GM18870 (cell line): ENCODE results near the gene PYY.
"Not testable (repeated sequence)": the region's sequence is repeated elsewhere in the genome, so short reads cannot be mapped to it uniquely, and the experiment has no call there.

Experiments
- ATAC-seq: cut with Tn5 transposase; IDR thresholded peaks from one replicate; pipeline ENCODE4 v1.9.1; 2021; ENCODE audit warnings: moderate library complexity; ENCODE audit not compliant: unreplicated experiment

The PYY gene

DNA sequence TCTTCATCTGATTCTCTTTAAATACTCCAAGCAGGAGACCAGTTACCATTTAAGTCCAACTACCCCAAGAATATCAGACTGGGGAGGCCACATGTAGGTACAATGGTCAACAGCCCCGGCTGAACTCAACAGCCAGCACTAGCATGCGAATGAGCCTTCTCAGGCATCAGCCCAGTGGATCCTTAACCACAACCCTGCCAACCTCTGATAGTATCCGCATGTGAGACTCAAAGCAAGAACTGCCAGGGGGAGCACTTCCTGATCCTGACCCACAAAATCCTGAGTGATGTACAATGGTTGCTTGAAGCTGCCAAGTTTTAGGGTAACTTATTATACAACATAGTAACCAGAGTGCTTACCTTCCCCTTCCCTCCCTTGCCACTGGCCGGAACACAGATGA lies 4.0 kb downstream of the PYY start:
- no peak for ATAC-seq

DNA sequence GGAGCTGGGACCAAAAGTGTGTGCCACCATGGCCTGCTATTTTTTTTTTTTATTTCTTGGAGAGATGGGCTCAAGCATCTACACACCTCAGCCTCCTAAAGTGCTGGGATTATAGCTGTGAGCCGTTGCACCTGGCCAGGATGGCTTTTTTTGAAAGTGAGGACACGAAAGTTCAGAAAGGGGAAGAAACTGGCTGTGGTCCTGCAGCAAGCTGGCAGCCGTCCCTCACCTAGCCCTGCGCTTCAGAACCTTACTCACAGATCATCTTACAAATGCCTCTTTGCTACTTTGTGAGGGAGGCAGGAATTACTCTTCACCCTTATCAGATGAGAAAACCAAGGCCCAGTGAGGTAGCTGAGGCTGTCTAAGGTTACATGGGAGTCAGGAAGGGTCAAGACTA lies 7.0 kb downstream of the PYY start:
- ATAC-seq, result no peak

DNA sequence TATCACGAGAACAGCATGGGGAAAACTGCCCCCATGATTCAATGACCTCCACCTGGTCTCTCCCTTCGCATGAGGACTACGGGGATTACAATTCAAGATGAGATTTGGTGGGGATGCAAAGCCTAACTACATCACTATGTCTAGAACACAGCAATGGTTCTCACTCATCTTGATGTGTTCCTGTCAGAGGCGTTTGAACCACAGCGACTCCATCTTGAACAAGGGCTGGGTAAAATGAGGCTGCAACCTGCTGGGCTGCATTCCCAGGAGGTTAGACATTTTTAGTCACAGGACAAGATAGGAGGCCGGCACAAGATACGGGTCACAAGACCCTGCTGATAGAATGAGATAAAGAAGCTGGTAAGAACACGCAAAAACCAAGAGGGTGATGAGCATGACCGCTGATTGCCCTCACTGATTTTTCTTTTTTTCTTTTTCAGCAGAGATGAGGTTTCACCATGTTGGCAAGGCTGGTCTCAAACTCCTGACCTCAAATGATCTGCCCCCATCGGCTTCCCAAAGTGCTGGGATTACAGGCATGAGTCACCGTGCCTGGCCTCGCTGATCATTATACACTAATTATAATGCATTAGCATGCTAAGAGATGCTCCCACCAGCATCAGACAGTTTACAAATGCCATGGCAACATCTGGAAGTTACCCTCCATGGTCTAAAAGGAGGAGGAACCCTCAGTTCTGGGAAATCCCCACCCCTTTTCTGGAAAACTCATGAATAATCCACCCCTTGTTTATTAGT lies 8.5 kb downstream of the PYY start:
- ATAC-seq, result no peak

DNA sequence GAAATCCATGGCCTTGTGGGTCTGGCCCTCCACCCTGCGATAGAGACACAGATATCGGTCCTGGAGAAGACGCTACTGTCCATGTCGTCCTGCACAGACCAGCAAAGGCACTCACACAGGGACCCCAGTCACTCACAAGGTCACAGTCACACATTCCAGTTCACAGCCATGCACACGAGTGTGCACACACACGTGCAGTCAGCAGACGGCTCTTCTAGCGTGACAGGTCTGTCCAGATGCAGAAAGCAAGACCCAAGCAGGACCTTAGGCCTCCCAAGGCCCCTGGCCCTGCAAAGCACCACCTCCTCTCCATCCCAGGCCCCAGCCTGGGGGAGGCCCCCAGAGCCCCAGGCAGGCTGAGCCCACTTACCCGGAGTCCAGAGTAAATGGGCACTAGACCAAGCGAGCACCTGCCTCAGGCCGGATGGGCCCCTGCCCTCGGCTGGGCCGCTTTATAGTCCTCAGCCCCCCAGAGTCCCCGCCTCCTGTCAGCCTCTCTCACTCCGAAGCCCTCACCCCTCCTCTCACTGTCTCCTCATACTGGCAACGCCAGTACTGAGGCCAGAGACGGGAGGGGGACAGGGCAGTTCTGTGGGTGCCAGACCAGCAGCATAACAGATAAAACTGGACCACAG lies 11.6 kb downstream of the PYY start, which contains the start of gene PPY:
TSS of gene PPY (minus strand) at position 426 of the 635 bp plus-strand sequence. CDS start 822 bp downstream, outside the sequence.
- ATAC-seq, result no peak

- no peak for ATAC-seq
Observed at GRCh38 chr17:43940630-43941029, 13.1 kb downstream of the PYY start.

DNA sequence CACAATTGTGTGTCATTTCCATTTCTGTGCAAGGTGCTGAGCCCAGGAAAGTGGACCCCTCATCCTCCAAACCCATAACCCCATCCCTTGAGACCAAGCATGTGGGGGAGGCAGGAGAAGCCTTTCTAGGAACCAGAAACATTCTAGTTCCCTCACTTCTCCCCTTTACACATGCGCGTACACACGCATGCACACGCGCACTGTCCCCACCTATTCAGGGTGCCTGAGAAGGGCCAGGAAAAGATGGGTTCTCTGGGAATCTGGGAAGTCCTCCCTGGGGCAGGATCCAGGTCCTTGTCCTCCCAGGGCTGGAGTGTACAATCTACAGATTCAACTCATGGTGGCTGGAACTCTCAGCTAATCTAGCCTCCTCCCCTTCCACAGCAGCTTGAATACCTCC lies 13.9 kb downstream of the PYY start:
- no peak for ATAC-seq

- not testable (repeated sequence) for ATAC-seq
Observed at GRCh38 chr17:43939452-43939851, 14.3 kb downstream of the PYY start.

DNA sequence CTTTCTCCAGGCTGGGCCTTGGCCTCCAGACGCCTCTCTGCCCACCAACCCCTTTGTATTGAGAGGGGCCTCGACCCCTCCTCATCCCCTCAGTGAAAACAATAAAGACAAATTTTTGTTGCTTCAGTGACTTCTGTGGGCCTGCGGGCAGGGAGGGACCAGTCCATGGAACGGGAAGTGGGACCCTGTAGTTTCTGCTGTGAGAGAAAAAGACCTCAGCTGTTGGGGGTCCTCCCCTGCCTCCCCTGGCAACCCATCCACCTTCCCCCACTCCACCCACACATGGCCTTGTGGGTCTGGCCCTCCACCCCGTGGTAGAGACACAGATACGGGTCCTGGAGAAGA lies 14.9 kb downstream of the PYY start:
- ATAC-seq, result no peak

GRCh38 chr17:43936434-43936833 lies 17.3 kb downstream of the PYY start:
- no peak for ATAC-seq

DNA sequence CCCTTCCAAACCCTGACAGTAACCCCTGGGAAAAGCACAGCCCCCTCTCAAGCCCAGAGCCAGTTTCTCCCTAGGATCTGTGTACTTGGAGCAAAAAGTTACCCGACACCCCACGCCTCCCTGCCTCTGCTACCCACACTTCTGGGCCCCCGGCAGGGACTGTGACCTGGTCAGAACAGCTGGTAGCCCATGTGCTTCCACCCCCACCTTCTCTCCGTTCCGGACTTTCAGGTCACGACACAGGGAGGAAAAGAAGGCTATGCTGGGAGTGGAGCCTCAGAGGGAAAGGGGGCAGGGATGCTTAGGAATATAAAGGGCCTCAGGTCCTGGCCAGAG lies 17.8 kb downstream of the PYY start:
- no peak for ATAC-seq

DNA sequence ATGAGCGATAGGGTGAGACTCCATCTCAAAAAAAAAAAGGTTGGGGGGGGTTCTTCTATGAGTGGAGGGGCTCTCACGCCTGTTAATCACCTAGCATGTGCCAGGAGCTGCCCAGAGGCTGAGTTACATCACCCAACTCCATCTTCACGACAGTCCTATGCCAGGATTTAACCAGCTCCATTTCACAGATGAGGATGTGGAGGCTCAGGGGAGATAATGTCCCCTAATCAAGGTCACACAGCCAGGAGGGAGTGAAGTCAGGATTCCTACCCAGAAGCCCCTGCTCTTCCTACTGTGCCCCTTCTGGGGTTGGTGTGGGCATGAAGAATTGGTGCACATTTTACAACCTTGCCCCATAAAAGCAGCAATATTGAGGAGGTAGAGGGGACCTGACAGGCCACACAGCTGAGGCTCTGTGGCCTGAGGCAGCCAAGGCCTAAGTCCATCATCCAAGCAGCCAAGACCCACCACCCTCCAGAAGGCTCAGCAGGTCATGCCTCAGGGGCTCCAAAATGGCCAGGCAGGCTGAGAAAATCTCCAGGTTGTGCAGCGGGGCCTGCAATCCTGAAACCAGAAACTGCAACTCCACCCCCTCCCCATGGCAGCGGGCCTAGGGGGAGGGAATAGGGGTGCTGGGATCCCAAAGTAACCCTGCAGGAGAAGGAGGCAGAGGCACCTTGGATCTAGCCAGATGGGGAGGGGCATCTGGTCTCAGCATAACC lies 18.4 kb downstream of the PYY start:
- no peak for ATAC-seq

GRCh38 chr17:43932923-43933322 lies 20.8 kb downstream of the PYY start:
- ATAC-seq, result no peak

GRCh38 chr17:43932357-43932756 lies 21.4 kb downstream of the PYY start:
- no peak for ATAC-seq

DNA sequence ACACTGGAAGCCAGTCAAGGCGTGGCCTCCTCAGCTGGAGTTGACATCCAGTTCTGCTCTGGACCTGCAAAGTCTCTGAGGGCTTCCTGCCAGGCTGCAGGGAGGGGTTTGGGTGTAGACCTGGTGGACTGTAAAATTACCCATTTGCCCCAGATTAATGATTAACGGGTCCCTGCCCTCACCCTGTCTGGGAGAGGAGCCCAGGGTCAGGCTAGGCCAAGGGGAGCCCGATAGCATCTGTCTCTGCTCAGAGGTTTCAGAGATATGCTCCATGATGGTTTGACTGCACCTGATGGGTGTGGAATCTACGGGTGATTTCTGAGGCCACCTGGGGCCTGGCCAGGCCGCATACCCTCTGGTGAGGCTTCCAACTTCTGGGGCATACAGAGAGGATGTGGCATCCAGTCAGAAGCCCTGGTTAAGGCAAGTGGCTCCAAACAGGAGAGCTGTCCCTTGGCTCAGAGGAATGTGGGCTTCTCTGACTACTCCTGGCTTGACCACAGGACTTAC lies 22.6 kb downstream of the PYY start:
- ATAC-seq, result no peak

DNA sequence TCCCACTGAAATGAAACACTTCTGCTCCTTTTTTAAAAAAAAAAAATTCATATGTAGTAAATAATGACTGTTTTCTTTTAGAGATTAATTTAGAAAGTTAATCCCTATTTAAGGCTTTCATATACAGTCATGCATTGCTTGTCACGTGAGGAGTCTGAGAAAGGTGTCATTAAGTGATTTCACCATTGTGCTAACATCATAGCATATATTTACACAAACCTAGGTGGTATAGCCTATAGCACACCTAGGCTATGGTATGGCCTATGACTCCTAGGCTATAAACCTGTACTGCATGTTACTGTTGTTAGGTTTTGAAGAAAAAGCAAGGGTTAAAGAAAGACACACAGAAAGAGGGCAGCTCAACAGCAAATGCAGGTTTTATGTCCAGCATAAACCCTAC lies 25.1 kb downstream of the PYY start:
- ATAC-seq, result no peak

- ATAC-seq, result not testable (repeated sequence)
Observed at GRCh38 chr17:43927929-43928328, 25.8 kb downstream of the PYY start.

DNA sequence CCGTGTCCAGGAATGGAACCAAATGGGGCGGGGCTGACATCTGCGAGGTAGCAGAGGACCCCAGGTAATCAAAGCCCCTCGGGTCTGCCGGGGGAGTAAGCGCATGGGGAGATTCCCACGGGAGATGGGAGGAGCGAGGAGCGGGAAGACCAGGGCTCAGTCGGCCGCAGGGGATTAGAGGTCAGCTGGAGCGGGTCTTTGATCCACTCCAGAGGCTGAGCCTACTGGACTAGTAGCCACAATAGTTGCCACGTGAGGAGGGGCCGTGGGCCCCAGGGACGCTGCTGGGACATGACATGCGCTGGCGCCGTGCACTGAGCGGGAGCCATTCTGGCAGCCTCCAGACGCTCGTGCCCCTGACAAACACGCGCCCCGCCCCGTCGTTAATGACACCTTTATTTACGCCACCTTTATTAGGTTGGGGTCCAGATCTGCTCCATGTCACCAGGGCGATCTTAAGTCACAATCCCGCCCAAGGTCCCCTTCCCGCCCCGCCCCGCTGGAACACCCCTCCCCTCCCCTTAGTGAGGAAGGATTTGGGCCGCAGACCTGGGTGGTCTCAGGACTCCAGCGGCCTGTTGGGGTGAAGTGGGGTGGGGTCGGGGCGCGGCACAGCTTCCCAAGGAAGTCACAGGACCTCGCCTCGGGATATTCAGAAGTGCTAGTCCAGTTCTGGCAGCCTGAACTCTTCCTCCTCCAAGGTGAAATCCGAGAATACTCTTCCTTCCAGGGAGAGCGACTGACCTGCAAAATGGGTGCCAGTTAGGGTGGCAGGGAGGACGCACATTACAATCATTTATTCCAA lies 26.5 kb downstream of the PYY start:
- no peak for ATAC-seq

DNA sequence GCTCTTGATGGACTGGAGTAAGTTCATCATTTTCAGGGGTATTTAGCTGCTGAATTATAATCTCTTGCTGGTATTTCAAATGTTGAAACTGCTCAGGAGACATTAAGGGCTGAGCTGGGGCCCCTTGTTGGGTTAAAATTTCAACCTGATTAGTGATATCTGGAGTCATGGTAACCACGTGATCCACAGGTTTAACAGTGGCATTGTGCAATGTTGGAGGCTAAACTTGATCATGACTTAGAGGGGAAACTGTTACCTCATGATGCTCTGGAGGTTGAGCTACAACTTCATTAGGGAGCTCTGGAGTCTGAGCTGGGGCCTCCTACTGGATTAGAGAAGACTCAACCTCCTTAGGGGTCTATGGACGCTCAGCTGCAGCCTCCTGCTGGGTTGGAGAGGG lies 29.2 kb downstream of the PYY start:
- no peak for ATAC-seq

DNA sequence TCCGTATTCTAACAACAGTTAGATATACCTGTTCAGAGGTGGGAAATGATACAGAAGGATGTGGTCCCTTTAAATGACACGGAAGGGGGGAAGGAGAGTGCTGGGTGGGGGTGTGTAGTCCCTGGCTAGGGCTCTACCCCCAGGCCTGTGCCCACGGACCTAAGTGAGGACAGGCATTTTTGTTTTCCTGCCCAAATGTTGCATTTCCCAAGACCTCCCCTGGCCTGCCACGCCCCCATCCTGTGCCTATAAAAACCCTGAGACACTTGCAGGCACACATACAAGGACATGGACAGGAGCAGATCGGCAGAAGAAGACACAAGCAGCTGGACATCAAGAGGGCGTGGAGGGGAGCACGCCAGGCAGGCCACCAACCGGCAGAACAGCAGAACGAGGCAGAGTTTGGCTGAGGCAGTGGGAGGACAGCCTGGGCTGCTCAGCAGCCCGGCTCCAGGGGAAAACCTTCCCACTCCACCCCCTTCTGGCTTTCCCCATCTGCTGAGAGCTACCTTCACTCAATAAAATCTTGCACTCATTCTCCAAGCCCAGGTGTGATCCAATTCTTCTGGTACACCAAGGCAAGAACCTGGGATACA lies 33.1 kb downstream of the PYY start:
- no peak for ATAC-seq

- ATAC-seq, result no peak
Observed at GRCh38 chr17:43918026-43918389, 35.7 kb downstream of the PYY start.
